GM19452 (cell line): ENCODE measurements around the gene POU3F1.
A peak's percentile ranks its signal among the peaks of the same experiment; 100 is the strongest.

Experiments
- ATAC-seq: cut with Tn5 transposase; IDR thresholded peaks from one replicate; pipeline ENCODE4 v1.9.1; 2021; ENCODE audit not compliant: unreplicated experiment

POU3F1 gene

GRCh38 chr1:38074302-38074677, 27.7 kb upstream of the POU3F1 start:
- ATAC-seq, result no peak

GRCh38 chr1:38073534-38074301, 27.1 kb upstream of the POU3F1 start:
- ATAC-seq, result no peak

- no peak for ATAC-seq
Measured at GRCh38 chr1:38072858-38073257, 26.3 kb upstream of the POU3F1 start.

GRCh38 chr1:38071312-38072256, 25.0 kb upstream of the POU3F1 start:
- no peak for ATAC-seq

- no peak for ATAC-seq
Measured at GRCh38 chr1:38068980-38069340, 22.4 kb upstream of the POU3F1 start.

- no peak for ATAC-seq
Measured at GRCh38 chr1:38068220-38068979, 21.8 kb upstream of the POU3F1 start.

GRCh38 chr1:38064197-38064903, 17.8 kb upstream of the POU3F1 start:
- ATAC-seq, result no peak

- no peak for ATAC-seq
Measured at GRCh38 chr1:38063616-38064015, 17.0 kb upstream of the POU3F1 start.

- ATAC-seq, result no peak
Measured at GRCh38 chr1:38062361-38063288, 16.0 kb upstream of the POU3F1 start.

GRCh38 chr1:38061883-38062328, 15.3 kb upstream of the POU3F1 start:
- no peak for ATAC-seq

- no peak for ATAC-seq
Measured at GRCh38 chr1:38061290-38061689, 14.7 kb upstream of the POU3F1 start.

GRCh38 chr1:38060498-38060897, 13.9 kb upstream of the POU3F1 start:
- ATAC-seq, result no peak

- ATAC-seq, result no peak
Measured at GRCh38 chr1:38059635-38060250, 13.2 kb upstream of the POU3F1 start.

GRCh38 chr1:38055965-38056364, 9.4 kb upstream of the POU3F1 start:
- no peak for ATAC-seq

- ATAC-seq, result no peak
Measured at GRCh38 chr1:38055398-38055797, 8.8 kb upstream of the POU3F1 start.

GRCh38 chr1:38053416-38054091, 7.0 kb upstream of the POU3F1 start:
- no peak for ATAC-seq

GRCh38 chr1:38052750-38053415, 6.3 kb upstream of the POU3F1 start:
- peak; percentile 73 for ATAC-seq

- ATAC-seq, result no peak
Measured at GRCh38 chr1:38051079-38051543, 4.5 kb upstream of the POU3F1 start.
